Left hindlimb (tissue), 1 donor: Measurements from ENCODE around the gene TICAM1.
"Not testable (repeated sequence)": the region's sequence is repeated elsewhere in the genome, so short reads cannot be mapped to it uniquely, and the experiment has no call there.

ENCODE experiments used
- DNase-seq: peaks from one replicate; pipeline ENCODE4 v3.0.0-alpha.2; 2018

TICAM1 gene

DNA sequence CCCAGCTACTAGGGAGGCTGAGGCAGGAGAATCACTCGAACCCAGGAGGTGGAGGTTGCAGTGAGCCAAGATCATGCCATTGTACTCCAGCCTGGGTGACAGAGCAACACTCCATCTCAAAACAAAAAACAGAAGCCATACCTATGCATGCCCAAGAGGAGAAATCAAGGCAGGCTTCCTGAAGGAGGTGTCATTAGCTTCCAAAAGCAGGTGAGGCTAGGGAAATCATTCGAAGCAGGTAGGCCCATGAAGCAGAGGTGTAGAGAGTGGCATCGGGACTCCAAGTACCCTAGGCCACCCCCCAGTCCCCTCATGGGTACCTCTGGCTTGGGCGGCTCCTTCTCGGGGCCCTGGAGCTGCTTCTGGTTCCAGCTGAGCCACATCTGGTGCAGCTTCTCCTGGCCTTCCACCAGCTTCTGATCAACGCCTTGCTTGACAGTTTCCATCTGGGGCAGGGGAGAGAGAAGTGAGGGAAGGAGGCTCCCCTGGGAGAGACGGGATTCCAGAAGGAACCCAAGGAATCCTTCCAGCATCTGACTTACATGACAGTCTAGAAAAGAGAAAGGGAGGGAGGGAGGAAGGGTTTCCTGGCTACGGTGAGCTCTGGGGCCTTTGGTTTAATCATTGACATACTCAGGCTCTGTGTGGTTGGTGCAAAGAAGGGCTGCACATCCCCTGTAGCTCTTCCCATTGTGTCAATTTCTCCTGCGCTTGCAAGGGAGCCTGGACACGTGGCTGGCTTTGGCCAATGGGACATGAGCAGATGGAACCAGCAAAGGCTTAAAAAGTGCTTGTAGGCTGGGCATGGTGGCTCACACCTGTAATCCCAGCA is 13.1 kb upstream of the TICAM1 start:
- DNase-seq = no peak

DNA sequence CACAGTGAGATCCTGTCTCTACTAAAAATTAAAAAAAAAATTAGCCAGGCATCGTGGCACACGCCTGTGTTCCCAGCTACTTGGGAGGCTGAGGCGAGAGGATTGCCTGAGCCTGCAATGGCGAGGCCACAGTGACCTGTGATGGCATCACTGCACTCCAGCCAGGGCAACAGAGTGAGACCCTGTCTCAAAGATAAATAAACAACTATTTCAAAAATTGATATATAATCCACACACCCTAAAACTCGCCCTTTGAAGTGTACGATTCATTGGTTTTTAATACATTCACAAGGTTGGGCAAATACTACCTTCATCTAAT is 12.1 kb upstream of the TICAM1 start:
- no peak for DNase-seq

DNA sequence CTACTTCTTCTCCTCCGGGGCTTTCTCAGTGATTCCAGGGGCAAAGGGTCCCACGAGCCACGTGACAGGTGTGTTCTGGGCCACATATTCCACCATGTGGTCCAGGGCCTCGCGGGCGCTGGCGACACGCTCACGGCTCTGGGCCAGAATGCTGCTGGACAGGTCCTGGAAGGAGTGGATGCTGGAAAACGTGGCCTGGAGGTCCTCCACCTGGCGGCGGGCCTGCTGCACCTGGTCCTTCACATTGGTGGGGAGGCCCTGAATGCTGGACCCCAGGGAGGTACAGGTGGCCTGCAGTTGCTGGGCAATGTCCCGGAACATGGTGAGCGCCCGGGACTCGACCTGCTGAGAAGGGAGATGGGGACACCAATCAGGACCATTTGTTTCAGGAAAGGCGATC is 7.7 kb upstream of the TICAM1 start:
- no peak for DNase-seq

DNA sequence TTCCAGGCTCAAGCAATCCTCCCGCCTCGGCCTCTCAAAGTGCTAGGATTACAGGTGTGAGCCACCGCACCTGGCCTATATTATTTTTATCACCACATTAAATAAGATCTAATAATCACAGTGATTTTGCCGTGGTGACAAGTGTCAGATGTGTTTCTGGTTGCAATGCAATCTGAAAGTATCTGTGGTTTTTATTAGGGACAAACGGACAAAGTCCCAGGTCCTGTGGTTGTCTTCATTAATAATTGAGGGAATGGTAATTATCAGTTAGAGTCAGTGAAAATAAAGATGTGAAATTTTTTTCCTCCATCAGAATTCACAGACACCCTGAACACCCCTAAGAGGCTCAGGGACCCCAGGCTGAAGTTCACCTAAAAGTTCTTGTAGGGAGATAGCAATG is 1.3 kb upstream of the TICAM1 start:
- no peak for DNase-seq

DNA sequence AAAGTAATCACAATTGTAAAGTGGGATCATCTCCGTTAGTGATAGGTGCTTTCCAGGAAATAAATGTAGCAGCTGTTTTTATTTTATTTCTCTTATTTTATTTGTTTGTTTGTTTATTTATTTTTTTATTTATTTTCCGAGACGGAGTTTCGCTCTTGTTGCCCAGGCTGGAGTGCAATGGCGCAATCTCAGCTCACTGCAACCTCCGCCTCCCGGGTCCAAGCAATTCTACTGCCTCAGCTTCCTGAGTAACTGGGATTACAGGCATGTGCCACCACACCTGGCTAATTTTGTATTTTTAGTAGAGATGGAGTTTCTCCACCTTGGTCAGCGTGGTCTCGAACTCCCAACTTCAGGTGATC is 448 bp upstream of the TICAM1 start:
- not testable (repeated sequence) for DNase-seq

DNA sequence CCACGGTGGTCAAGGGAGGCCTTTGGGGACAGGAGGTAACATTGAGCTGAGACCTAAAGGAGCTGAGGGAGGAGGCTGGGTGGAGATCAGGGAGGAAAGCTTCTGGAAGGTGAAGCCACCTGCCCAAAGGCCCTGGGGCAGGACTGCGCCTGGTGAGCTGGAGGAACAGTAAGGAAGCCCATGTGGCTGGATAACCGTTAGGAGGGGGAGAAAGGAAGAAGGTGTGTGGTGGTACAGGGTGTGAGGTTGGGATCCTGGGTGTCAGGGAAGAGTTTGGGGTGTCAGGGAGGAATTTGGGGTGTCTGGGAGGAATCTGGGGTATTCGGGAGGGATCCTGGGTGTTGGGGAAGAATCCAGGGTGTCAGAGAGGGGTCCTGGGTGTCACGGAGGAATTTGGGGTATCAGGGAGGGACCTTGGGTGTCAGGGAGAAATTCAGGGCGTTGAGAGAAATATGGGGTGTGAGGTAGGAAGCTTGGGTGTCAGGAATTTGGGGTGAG is 695 bp downstream of the TICAM1 start:
- DNase-seq = no peak

DNA sequence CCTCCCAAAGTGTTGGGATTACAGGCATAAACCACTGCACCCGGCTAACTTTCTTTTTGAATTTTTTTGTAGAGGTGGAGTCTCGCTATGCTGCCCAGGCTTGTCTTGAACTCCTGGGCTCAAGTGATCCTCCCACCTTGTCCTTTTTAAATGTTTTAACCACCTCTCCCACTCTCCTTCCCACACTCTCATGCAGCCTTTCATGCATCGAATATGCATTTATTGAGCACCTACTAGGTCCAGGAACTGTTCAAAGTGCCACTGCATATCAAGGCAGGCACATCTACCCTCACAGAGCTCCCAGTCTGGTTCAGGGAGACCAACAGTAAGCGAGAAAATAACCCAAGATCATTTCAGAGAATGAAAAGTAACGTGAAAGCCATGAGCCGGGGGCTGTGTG is 1.2 kb downstream of the TICAM1 start:
- no peak for DNase-seq

DNA sequence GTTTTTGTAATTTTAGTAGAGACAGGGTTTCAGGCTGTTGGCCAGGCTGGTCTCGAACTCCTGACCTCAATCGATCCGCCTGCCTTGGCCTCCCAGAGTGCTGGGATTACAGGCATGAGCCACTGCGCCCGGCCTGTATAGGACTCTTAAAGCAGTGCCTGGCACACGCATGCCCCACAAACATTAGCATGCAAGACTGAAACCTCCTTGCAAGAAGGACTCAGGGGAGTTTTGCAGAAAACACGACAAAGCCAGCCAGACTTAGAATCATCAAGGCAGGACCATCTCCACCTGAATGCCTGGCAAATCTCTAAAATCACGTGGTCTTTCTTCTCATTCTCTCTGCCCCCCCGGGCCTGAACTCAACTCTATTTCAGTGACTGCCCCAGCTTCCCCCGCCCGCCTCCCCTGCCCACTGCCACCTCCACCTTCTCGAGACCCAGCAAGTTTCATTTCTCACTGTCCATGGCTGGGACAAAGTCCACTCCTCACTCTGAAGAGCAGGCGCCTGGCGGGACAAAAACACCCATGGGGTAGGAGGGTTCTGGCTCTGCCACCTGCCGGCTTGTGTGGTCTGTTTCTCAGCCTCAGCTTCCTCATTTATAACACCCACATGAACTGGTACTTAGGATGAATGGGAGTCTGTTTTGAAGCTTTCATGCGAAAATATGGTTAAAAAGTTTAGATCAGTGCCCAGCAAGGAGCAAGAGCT is 2.4 kb downstream of the TICAM1 start:
- no peak for DNase-seq

DNA sequence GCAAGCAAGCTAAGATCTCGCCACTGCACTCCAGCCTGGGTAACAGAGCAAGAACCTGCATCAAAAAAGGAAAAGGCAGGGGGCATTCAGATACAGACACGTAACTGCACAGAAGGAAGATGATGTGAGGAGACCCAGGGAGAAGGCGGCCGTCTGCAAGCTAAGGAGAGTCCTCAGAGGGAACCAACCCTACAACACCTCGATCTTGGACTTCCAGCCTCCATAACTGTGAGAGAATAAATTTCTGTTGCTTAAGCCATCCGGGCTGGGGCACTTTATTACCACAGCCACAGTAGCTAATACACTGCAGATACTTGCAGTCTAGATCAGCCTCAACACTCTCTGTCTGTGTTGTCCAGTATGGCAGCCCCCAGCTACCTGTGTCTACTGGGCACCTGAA is 7.9 kb downstream of the TICAM1 start:
- no peak for DNase-seq

DNA sequence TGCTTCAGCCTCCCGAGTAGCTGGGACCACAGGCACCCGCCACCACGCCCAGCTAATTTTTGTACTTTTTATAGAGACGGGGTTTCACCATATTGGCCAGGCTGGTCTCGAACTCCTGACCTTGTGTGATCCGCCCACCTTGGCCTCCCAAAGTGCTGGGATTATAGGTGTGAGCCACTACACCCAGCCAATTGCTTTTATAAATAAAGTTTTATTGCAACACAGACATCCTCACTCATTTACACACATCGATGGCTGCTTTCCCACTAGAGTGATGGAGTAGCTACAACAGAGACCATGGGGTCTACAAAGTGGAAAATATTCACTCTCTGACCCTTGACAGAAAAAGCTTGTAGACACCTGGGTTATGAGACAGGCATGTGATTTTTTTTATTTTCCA is 9.2 kb downstream of the TICAM1 start:
- DNase-seq = not testable (repeated sequence)

DNA sequence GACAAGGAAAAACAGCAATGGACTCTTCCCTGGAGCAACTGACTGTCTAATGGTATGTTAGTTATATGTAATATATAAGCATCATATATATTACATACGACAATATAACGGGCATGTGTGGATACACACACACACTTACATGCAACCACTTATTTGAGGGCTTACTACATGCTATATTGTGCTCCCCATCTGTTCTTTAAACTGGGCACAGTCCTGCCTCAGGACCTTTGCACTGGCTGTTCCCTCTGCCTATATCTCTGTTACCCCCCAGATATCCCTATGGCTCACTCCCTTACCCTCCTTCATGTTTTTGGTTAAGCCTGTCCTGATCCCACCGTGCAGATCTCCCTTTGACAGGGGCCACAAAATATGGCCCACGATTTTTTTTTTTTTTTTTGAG is 10.2 kb downstream of the TICAM1 start:
- DNase-seq = no peak

DNA sequence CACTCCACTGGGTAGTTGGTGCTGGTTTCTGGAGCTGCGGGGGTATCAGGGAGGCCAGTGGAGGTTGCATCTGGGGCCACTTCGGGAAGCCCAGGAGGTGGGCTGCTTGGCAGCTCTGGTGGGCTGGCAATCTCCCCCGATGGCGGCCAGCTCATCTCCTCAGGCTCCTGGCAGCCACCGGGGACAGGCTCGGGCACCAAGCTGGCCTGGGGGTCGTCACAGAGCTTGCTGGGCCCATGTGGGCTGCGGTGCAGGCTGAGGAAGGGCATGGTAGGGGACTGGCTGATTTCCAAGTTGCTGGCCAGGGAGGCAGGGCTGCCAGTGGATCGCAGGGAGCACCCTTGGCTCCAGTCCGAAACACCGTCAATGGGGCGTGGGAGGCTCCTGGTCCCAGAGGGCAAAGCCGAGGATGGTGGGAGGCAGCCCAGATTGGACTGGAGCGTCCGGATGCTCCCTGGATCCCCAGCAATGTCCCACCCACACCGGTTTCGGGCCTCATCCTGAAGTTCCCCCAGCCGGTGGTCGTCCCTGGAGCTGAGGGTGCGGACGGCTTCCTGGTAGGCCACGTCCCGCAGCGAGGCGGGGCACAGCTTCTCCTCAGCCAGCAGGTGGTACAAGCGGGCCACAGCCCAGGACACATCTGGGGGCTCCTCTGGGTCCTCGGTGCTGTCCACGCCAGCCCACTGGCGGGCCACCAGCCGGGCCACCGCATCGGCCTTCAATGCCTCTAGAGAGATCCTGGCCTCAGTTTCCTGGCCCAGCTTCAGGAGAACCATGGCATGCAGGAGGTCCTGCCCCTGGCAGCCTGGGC is 13.8 kb downstream of the TICAM1 start:
- no peak for DNase-seq

DNA sequence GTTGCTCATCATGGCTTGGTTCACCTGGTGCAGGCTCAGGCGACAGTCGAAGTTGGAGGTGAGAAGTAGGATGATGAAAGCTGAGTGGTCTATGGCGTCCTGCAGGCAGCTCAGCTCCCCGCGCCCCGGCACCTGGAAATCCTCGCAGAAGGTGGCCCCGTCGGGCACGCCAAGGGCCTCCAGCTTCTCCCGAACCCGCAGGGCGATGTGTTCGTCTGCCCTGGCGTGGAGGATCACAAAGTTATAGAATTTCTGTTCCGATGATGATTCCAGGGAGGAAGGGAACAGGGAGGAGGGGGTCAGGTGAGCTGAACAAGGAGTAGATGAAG is 14.6 kb downstream of the TICAM1 start:
- DNase-seq = no peak

DNA sequence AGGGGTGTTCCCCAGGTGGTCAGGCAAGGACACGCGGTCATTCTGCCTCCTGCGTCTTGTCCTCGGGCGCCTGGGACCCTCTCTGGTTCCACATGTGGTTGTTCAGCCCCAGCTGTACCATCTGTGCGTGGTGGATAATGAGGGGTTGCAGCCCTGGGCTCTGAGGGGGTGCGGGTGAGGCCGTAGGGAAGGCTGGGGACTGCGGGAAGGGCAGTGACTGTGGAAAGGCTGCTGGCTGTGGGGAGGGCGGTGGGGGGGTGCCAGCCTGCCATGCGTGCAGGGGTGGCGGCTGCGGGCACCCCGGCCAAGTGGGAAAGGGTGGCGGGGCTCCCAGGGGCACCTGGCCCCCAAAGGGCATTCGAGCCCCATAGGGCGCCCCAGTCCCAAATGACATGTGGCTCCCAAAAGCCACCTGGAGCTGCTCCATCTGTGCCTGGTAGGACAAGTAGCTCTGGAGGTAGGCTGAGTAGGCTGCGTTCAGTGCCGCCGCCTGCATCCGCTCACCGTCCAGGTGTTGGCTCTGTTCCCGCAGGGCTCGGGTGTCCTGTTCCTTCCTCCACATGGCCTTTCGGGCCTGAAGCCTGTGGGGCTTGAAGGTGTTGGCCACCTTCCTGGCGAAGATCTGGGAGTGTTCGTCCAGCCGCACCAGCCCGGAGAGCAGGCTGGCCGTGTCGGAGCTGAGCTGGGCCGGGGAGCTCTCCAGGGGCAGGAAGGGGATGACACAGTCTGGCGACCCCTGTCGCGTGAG is 15.1 kb downstream of the TICAM1 start:
- no peak for DNase-seq

DNA sequence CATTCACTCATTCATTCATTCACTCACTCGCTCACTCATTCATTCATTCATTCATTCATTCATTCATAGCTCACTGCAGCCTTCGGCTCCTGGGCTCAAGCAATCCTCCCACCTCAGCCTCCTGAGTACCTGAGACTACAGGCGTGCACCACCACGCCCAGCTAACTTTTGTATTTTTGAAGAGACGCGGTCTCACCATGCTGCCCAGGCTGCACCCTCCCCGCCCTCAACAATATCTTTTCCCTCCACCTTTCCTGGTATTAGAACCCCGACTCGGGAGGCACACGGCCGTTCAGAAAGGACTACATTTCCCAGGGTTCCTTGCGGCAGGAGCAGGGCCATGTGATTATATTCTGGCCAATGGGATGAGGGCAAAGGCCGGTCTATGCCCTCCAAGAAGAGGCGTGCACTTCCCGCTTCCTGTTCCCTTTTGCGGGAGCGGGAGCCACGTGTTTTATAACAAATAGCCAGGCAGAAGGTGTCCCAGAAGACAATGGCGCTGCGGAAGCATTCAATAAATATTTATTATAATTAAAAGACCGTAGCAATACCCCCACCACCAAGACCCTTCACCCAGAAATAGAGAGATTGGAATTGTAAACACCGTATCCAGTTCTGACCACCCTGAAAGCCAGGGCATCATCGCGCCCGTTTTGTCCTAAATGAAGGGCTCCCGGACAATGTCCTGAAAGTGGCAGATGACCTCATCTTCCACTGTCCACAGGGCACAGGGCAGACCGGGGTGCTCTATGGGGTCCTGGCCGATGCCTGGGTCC is 15.9 kb downstream of the TICAM1 start:
- peak; percentile 89 for DNase-seq

DNA sequence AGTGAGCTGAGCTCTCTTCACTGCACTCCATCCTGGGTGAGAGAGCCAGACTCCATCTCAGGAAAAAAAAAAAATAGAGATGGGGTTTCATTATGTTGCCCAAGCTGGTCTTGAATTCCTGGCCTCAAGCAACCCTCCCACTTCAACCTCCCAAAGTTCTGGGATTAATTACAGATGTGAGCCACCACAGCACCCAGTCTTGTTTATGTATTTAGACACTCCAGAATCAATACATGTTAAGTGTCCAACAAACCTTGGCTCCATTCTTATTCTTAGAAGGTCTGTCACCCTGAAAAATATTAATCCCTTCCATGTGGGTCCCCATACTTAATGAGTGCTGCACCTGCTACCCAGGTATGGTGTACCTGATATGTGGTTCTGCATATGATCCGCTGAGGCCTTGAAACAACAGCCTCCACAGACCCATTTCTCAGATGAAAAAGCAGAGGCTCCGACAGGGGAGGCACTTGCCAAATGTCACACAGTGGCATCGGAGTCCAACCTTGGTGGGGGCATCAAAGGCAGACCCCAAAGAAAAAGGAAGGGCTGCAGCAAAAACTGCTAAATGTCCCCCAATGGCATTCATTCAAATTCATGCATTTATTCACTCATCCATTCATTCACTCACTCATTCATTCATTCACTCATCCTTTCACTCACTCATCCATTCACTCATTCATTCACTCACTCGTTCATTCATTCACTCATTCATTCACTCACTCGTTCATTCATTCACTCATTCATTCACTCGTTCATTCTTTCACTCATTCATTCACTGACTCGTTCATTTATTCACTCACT is 16.7 kb downstream of the TICAM1 start:
- DNase-seq = no peak

DNA sequence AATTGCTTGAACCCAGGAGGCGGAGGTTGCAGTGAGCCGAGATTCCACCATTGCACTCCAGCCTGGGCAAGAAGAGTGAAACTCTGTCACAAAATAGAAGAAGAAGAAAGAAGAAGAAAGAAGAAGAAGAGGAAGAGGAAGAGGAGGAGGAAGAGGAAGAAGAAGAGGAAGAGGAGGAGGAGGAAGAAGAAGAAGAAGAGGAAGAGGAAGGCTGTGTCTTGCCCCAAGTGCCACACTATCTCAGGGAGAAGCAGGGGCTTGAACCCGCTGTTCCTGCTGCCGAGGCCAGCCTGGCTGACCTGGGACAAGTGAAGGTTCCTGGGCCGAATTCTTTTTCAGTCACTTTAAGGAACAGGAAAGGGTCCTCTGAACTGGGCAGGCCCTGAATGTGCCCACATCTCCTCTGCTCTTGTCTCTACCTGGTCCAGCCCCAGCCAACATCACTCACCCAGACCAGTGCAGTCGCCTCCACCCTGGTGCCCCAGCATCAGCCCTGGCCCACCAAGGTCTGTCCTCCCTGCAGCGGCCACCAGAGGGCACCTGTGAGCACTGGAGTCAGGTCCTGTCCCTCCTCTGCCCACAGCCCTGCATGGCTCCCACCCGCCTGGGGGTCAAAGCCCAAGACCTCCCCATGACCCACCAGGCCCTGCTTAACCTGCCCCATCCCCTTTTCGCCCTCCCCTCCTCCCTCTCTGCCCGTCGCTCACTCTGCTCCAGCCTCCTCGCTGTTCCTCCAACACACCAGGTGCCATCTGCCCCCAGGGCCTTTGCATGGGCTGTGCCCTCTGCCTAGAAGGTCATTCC is 20.0 kb downstream of the TICAM1 start:
- DNase-seq = peak; percentile 77

DNA sequence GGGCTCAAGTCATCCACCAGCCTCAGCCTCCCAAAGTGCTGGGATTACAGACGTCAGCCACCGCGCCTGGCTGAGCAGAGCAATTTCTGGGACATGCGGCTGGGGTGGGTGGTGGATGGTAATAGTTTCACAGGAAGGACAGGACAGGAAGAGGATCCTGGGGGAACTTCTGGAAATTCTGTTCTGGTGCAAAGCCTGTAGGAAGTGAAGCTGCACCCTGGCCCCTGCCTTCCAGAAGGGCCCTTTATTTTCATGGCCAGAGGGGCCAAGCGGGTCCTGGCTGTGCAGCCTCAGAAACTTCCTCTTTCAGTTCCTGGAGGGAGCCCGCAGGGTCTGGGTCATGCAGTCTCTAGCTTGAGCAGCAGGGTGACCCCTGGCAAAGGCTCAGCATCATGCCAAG is 24.3 kb downstream of the TICAM1 start:
- no peak for DNase-seq

DNA sequence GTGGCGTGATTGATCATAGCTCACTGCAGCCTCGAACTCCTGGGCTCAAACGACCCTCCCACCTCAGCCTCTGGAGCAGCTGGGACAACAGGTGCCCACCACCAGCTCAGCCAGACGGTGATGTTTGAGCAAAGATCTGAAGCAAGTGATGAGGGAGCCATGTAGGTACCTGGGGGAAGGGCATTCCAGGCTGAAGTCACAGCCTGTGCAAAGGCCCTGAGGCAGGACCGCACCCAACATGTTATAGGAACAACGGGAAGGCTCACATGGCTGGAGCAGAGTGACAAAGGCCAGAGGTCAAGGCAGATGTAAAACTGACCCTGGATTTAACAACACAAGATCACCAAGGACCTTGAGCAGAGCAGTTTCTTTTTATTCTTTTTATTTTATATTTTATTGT is 25.1 kb downstream of the TICAM1 start:
- DNase-seq = no peak

DNA sequence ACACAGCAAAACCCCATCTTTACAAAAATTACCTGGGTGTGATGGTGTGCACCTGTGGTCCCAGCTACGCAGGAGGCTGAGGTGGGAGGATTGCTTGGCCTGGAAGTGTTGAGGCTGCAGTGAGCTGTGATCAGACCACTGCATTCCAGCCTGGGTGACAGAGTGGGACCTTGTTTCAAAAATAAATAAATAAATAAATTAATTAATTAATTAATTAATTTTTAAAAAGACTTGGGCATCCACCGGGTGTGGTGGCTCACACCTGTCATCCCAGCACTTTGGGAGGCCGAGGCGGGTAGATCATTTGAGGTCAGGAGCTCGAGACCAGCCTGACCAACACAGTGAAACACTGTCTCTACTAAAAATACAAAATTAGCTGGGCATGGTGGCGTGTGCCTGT is 26.4 kb downstream of the TICAM1 start:
- DNase-seq = not testable (repeated sequence)
